NCI-H526 (cell line): ENCODE data around the gene VPS18.
A peak's percentile ranks its signal among the peaks of the same experiment; 100 is the strongest.

ENCODE experiments used
- DNase-seq, 2 experiments: peaks; one replicate each; lab custom pipeline; 2025; lab: John Stamatoyannopoulos, UW

The VPS18 gene

DNA sequence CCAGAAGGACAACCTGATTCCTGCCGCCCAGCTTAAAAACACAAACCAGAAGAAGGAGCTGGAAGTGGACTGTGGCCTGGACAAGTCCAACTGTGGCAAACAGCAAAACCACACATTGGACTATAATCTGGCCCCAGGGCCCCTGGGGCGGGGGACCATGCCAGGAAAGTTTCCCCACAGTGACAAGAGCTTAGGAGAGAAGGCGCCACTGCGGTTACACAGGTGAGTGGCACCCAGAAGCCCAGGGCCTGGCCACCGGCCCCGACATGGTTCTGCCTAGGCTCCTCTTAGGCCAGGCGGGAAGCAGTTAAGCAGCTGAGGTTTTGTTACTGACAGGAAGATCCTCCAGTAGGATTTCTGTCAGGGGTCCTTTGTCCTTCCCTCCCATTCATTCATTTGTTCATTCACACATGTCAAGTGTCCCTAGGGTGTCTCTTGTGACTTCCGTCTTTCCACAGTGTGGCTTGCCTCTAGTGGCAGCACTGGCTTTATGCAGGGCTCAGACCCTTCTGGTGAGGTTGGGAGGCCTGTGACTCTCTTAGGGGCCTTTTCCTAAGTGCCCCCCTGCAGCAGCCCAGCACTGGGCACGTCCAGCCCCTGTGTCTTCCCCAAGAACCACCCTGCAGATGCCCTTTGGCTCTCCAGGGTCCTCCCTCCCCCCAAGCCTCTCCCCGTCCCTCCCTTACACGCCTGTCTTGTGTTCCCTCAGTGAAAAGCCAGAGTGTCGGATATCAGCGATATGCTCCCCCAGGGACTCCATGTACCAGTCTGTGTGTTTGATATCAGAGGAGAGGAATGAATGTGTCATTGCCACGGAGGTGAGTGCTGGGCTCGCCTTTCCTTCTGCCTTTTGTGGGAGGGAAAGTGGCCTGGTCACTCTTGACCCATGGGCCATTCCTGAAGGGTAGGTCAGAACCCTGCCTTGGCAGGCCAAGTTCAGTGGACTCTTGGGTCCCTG is 42.7 kb downstream of the VPS18 start:
- DNase-seq: peak in 1 of 2 experiments; percentile 36

DNA sequence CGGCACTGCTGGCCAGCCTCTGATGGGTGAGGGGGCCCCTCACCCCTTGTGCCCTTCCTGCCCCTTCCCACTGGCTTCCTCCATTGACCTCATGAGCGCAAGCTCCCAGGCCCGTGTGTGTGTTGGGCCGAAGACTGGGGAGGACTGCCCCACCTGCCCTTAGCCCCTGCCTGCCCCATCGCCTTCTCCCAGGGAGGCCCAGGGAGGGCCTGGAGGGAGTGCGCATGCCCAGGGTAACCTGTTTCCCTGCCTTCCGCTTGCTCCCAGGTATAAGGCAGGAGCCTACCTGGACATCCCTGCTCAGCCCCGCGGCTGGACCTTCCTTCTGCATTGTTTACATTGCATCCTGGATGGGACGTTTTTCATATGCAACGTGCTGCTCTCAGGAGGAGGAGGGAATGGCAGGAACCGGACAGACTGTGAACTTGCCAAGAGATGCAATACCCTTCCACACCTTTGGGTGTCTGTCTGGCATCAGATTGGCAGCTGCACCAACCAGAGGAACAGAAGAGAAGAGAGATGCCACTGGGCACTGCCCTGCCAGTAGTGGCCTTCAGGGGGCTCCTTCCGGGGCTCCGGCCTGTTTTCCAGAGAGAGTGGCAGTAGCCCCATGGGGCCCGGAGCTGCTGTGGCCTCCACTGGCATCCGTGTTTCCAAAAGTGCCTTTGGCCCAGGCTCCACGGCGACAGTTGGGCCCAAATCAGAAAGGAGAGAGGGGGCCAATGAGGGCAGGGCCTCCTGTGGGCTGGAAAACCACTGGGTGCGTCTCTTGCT is 43.7 kb downstream of the VPS18 start:
- DNase-seq: peak; percentile 23 to 69

DNA sequence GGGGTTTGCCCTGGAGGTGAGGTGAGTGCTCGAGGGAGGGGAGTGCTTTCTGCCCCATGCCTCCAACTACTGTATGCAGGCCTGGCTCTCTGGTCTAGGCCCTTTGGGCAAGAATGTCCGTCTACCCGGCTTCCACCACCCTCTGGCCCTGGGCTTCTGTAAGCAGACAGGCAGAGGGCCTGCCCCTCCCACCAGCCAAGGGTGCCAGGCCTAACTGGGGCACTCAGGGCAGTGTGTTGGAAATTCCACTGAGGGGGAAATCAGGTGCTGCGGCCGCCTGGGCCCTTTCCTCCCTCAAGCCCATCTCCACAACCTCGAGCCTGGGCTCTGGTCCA is 44.3 kb downstream of the VPS18 start:
- DNase-seq: no peak

GRCh38 chr15:40940296-40940801 is 46.1 kb downstream of the VPS18 start:
- no peak for DNase-seq

GRCh38 chr15:40941068-40941527 is 46.8 kb downstream of the VPS18 start:
- peak in 1 of 2 experiments; percentile 59 for DNase-seq

DNA sequence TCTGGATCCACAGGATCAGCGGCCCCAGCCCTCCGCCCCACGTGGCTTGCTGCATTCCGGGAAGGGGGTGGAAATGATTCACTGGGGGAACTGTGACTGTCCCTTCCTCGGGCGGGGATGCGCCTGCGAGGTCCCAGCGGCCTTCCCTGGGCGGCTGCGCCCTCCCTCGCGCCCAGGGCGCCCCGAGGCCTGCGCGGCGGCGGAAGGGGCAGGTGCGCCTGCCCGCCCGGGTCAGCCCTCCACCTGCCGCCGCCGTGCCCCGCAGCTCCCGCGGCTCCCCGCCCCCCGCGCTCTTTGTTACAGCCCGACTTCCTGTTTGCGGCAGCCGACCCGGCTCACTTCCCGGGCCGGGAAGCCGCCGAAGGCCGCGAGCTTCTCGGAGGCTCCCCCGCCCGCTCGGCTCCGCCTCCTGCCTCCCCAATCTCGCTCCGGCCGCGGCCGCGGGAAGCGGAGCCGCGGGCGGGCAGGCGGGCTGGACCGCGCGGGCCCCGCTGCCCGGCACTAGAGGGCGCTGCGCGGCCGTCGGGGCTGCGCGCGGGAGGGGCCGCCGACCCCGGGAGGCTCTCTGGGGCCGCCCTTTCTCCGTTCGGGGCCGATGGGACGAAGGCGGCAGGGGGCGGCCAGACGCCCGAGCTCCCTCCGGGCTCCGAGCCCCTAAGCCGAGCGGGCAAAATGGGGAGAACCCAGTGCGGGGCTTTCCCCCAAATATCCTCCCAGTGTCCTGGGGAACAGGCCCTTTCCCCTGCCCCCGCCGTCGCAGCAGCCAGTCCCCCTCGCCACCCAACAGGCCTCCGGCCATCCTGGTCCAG is 47.5 kb downstream of the VPS18 start:
- DNase-seq: peak; percentile 47 to 90

DNA sequence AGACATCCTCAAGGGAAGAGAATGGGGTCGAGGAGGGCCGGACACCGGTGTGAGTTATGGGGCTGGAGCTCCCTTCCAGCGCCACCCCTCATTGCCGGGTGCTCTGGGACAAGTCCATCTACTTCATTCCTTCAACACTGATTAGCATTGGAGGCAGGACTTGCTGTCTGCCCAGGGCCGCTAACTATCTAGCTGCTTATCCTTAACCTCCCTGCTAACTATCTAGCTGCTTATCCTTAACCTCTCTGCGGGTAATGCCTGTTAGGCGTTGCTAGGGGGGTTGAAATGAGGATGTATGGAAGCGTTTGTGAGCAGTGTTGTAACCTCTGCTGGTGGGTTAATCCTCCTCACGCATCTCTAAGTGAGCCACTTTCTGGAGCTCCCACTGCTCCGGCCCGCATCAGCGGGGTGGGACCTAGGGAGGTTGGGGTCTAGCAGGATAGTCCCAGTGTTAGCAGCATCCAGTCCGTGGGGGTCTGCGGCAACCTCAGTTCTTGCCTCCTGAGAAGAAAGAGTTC is 48.1 kb downstream of the VPS18 start:
- no peak for DNase-seq

- DNase-seq: no peak
Observed at GRCh38 chr15:40942878-40943277, 48.6 kb downstream of the VPS18 start.

DNA sequence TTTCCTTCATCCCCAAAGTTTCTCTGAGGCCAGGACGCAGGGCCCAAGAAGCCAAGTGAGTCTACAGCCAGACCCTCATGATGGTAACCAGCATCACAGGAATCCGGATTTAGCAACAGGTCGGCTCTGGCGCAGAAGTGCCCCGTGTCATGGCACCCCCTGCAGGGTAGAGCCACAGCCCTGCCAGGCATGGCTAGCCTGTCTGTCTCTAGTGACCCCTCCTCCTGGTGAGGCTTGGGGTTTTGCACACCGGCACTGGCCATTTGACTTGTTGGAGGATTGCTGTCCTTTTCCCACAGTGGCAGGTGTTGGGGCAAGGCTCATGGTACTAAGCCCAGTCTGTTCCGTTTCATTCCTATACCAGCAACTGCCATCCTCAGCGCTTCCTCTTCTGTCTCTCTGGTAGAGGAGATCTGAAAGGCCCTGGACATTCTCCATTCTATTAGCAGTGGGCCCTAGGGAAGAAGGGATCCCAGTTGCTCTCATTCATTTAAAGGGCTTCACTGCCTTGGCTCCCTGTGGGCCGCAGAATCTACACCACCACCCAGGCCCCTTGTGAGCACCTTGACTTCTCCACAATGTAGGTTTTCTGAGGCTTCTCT is 49.6 kb downstream of the VPS18 start:
- no peak for DNase-seq

DNA sequence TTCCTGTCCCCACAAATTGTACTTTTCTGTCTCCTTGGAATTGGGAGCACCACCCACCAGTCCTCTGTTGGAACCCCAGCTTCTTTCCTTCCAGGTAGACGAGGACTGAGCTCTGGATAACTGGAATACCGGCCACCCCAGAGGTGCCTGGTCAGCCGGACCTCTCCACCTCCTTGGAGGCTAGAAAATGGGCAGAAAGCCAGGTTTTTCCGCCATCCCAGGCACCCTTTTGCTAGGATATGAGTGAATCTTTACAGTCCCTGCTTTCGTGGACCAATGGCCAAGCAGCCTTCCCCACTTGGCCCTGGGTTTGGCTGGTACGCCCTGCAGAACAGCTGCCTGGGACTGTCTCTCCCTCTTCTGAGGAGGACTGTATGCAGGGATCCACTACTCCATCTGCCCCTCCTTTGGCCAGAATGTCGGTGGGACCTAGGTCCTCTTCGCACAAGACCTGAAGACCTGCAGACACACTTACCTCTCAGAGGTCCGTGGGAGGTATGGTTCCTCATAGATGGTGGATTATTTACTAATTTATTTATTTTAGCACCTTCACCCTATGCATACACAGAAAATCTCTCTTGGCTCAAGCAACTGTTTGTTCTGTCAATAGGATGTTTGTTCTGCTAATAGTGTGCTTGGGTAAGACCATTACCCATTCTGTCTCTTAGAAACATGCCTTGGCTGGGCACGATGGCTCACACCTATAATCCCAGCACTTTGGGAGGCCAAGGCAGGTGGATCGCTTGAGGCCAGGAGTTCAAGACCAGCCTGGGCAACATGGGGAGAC is 50.5 kb downstream of the VPS18 start:
- DNase-seq: no peak

DNA sequence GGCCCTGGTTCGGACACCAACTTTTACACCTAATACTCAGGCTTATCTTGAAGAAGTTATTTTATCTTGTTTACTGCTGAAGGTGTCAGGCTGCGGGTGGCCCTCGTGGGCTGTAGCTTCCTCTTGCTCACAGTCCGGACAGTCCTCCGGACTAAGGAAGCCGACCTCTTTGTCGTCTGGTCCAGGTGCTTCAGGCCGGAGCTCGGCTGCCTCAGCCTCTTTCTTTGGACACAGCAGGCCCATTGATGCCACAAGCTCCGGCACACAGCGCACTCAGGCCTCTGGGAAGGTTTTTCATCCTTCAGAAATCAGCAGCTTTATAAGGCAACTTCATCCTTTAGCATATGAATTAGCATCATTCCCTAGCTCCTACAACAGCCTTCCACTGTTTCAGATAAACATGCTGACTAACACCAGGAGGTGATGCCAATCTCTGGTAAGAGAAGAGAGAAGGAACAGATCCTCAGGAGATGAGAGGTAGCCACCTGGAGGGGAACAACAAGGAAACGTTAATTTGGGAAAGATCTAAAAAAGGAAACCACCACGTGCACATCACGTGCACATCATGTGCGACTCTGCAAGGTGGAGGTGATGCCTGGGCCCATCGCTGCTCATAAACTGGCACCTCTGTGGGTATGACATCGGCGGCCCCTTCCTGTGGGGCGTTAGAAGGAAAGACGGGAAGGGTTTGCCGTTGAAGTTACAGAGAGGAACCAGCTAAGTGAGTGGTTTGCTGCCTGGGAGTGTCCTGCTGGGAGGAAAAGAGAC is 54.6 kb downstream of the VPS18 start:
- no peak for DNase-seq

DNA sequence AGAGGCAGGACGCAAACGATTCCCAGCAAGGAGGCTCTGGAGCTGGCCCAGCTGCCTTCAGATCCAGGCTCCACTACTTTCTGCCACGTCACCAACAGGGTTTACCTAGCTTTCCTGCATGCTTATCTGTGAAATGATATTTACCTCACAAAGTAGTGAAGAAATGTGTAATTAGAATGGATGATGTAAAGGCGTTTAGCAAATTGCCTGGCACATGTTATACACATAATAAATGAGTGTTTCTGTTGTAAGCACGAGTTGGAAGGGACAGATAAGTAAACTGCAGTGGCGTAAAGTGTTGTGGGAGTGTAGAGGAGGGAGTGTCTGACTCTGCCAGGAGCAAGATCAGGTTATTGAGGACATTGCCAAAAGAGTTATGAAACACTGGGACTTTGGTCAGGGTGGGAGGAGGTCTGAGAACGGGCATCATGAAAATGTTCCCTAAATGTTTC is 55.5 kb downstream of the VPS18 start:
- DNase-seq: no peak

DNA sequence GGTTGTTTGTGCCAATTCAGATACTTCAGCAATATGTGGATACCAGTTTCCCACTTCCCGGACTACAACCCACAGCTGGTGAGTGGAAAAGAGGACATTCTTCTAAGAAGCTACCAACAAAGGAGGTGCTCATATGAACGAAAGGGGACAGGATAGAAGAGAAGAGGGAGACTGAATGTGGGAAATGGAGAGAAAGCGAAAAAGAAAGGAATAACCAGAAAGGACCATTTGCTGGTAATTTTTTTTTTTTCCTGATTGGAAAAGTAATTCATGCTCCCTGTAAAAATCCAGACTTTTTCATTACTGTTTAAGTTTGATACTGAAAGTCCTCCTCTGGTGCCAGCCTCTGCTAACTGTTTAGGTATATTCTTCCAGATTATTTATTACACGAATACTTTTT is 57.5 kb downstream of the VPS18 start:
- no peak for DNase-seq

- peak in 1 of 2 experiments; percentile 58 for DNase-seq
Observed at GRCh38 chr15:40952301-40952900, 58.2 kb downstream of the VPS18 start.

DNA sequence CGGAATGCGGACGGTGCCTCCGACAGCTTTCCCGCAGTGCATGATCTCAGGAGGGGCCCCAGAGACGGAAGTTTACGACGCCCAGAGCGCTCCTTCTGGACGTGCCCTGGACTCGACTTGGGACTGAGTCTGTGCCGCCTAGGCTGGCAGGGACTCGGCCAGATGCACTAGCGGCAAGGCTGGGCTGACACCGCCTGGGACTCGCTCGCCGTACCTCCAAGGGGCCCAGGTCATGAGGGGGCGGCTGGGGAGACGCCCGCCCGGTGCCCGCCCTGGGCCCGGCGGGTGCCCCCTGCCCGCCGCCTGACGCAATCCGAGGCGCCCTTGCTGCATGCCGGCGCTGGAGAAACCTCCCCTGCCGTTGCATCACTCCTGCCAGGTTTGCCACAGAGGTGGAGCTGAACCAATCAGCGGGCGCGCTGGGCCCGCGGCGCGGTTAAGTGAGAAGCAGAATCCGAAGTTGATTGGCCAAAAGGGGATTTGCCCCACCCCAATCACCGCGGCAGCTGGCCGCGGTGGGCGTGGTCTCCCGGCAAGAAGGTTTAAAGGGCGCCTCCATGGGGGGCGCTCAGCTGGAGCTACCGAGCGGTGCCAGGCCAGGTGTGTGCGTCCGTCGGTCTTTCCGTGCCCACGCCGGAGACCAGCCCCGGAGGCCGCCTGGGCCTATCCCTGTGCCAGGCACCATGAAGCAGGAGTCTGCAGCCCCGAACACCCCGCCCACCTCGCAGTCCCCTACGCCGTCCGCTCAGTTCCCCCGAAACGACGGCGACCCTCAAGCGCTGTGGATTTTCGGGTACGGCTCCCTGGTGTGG is 58.9 kb downstream of the VPS18 start, which contains the start of gene CHAC1:
Gene CHAC1 (plus strand): TSS at position 571 of the 812 bp plus-strand sequence. CDS start 113 bp downstream, at position 684.
- DNase-seq: peak; percentile 85 to 97
